Measurements from ENCODE around the gene FN1.

FN1 gene

GRCh38 chr2:215392164-215392563, 43.7 kb downstream of the FN1 start:
- TF ChIP-seq TCF12 (IDR thresholded peaks at IDR 0.05; ENCODE audit: low read depth) (no peak), ZBTB7A (IDR thresholded peaks at IDR 0.05; ENCODE audit: low read depth) (no peak), CREB1 (IDR thresholded peaks at IDR 0.05; ENCODE audit: low read depth) (no peak), TAF1 (IDR thresholded peaks at IDR 0.05; ENCODE audit: low read depth) (no peak), REST (IDR thresholded peaks at IDR 0.05; ENCODE audit: low read depth) (no peak), EP300 (IDR thresholded peaks at IDR 0.05; ENCODE audit: borderline replicate concordance) (no peak), MAX (IDR thresholded peaks at IDR 0.05) (no peak), EGR1 (IDR thresholded peaks at IDR 0.05) (no peak), YY1 (IDR thresholded peaks at IDR 0.05; ENCODE audit: low read depth) (no peak), RAD21 (IDR thresholded peaks at IDR 0.05; ENCODE audit: low read depth) (no peak), FOXM1 (IDR thresholded peaks at IDR 0.05; ENCODE audit: borderline replicate concordance, low read depth) (no peak), CEBPB (IDR thresholded peaks at IDR 0.05) (no peak), USF1 (IDR thresholded peaks at IDR 0.05) (no peak), NFIC (IDR thresholded peaks at IDR 0.05) (no peak), TEAD4 (IDR thresholded peaks at IDR 0.05) (no peak)

GRCh38 chr2:215391531-215391930, 44.3 kb downstream of the FN1 start:
- no peak for TF ChIP-seq CEBPB (IDR thresholded peaks at IDR 0.05)
- TF ChIP-seq TCF12 (IDR thresholded peaks at IDR 0.05; ENCODE audit: low read depth), result no peak
- TF ChIP-seq EP300 (IDR thresholded peaks at IDR 0.05; ENCODE audit: borderline replicate concordance), result no peak
- no peak for TF ChIP-seq REST (IDR thresholded peaks at IDR 0.05; ENCODE audit: low read depth)
- no peak for TF ChIP-seq ZBTB7A (IDR thresholded peaks at IDR 0.05; ENCODE audit: low read depth)
- TF ChIP-seq RAD21 (IDR thresholded peaks at IDR 0.05; ENCODE audit: low read depth), result no peak
- no peak for TF ChIP-seq MAX (IDR thresholded peaks at IDR 0.05)
- no peak for TF ChIP-seq EGR1 (IDR thresholded peaks at IDR 0.05)
- no peak for TF ChIP-seq CREB1 (IDR thresholded peaks at IDR 0.05; ENCODE audit: low read depth)
- no peak for TF ChIP-seq TEAD4 (IDR thresholded peaks at IDR 0.05)
- TF ChIP-seq YY1 (IDR thresholded peaks at IDR 0.05; ENCODE audit: low read depth), result no peak
- TF ChIP-seq TAF1 (IDR thresholded peaks at IDR 0.05; ENCODE audit: low read depth), result no peak

- no peak for TF ChIP-seq MAX (IDR thresholded peaks at IDR 0.05)
- TF ChIP-seq TAF1 (IDR thresholded peaks at IDR 0.05; ENCODE audit: low read depth), result no peak
- TF ChIP-seq YY1 (IDR thresholded peaks at IDR 0.05; ENCODE audit: low read depth), result no peak
- no peak for TF ChIP-seq NFIC (IDR thresholded peaks at IDR 0.05)
- no peak for TF ChIP-seq REST (IDR thresholded peaks at IDR 0.05; ENCODE audit: low read depth)
- TF ChIP-seq EGR1 (IDR thresholded peaks at IDR 0.05), result no peak
- TF ChIP-seq EP300 (IDR thresholded peaks at IDR 0.05; ENCODE audit: borderline replicate concordance), result no peak
- TF ChIP-seq FOXM1 (IDR thresholded peaks at IDR 0.05; ENCODE audit: borderline replicate concordance, low read depth), result no peak
- no peak for TF ChIP-seq USF1 (IDR thresholded peaks at IDR 0.05)
- TF ChIP-seq CREB1 (IDR thresholded peaks at IDR 0.05; ENCODE audit: low read depth), result no peak
- TF ChIP-seq TCF12 (IDR thresholded peaks at IDR 0.05; ENCODE audit: low read depth), result no peak
- TF ChIP-seq TEAD4 (IDR thresholded peaks at IDR 0.05), result no peak
- no peak for TF ChIP-seq RAD21 (IDR thresholded peaks at IDR 0.05; ENCODE audit: low read depth)
- TF ChIP-seq ZBTB7A (IDR thresholded peaks at IDR 0.05; ENCODE audit: low read depth), result no peak
- no peak for TF ChIP-seq CEBPB (IDR thresholded peaks at IDR 0.05)
These were observed 45.3 kb downstream of the FN1 start for GRCh38 chr2:215390550-215390913.

- no peak for TF ChIP-seq FOXM1 (IDR thresholded peaks at IDR 0.05; ENCODE audit: borderline replicate concordance, low read depth)
- TF ChIP-seq TAF1 (IDR thresholded peaks at IDR 0.05; ENCODE audit: low read depth), result no peak
- TF ChIP-seq YY1 (IDR thresholded peaks at IDR 0.05; ENCODE audit: low read depth), result no peak
- TF ChIP-seq RAD21 (IDR thresholded peaks at IDR 0.05; ENCODE audit: low read depth), result no peak
- TF ChIP-seq TCF12 (IDR thresholded peaks at IDR 0.05; ENCODE audit: low read depth), result no peak
- no peak for TF ChIP-seq EGR1 (IDR thresholded peaks at IDR 0.05)
- TF ChIP-seq CEBPB (IDR thresholded peaks at IDR 0.05), result no peak
- TF ChIP-seq ZBTB7A (IDR thresholded peaks at IDR 0.05; ENCODE audit: low read depth), result no peak
- no peak for TF ChIP-seq USF1 (IDR thresholded peaks at IDR 0.05)
- no peak for TF ChIP-seq REST (IDR thresholded peaks at IDR 0.05; ENCODE audit: low read depth)
- TF ChIP-seq TEAD4 (IDR thresholded peaks at IDR 0.05), result no peak
- no peak for TF ChIP-seq MAX (IDR thresholded peaks at IDR 0.05)
- TF ChIP-seq CREB1 (IDR thresholded peaks at IDR 0.05; ENCODE audit: low read depth), result no peak
- TF ChIP-seq NFIC (IDR thresholded peaks at IDR 0.05), result no peak
- no peak for TF ChIP-seq EP300 (IDR thresholded peaks at IDR 0.05; ENCODE audit: borderline replicate concordance)
These were observed 47.7 kb downstream of the FN1 start for GRCh38 chr2:215388002-215388728.

All from Ishikawa (cell line).